Thymus (tissue), 14 donors: ENCODE data around the gene PCDHB13. TPM values are rescaled to one million over a fixed set of nuclear protein-coding genes. Genes with fewer than 3 reads are reported as not detected.
"Not testable (repeated sequence)": the region's sequence is repeated elsewhere in the genome, so short reads cannot be mapped to it uniquely, and the experiment has no call there.

ENCODE experiments used
- DNase-seq, 9 donors: peaks; one replicate each; pipeline ENCODE4 v3.0.0-alpha.2; 2013; ENCODE audit warnings: low spot score in 9 of 9, low read depth in 6 of 9, missing footprints in 1 of 9
- H3K27ac ChIP-seq, 2 donors: one replicate each; pipeline ENCODE4 v1.5.1; 2013; ENCODE audit warnings: control low read depth in 1 of 2, low read depth in 1 of 2, low read length in 1 of 2, mild to moderate bottlenecking in 1 of 2, moderate library complexity in 1 of 2
- H3K27me3 ChIP-seq, 2 donors: one replicate each; pipeline ENCODE4 v1.5.1; 2013; ENCODE audit warnings: low read length in 1 of 2; ENCODE audit not compliant: control insufficient read depth in 2 of 2, insufficient read depth in 1 of 2
- H3K36me3 ChIP-seq, 2 donors: one replicate each; pipeline ENCODE4 v1.5.1; 2013; ENCODE audit warnings: low read length in 1 of 2, mild to moderate bottlenecking in 1 of 2, moderate library complexity in 1 of 2; ENCODE audit not compliant: control insufficient read depth in 2 of 2, insufficient read depth in 2 of 2
- H3K4me1 ChIP-seq, 2 donors: one replicate each; pipeline ENCODE4 v1.5.1; 2013; ENCODE audit warnings: low read length in 2 of 2; ENCODE audit not compliant: control insufficient read depth in 2 of 2, insufficient read depth in 2 of 2
- H3K4me3 ChIP-seq, 2 donors: one replicate each; pipeline ENCODE4 v1.5.1; 2013; ENCODE audit warnings: low read length in 2 of 2, control low read depth in 1 of 2, mild to moderate bottlenecking in 1 of 2
- H3K9me3 ChIP-seq, 2 donors: one replicate each; pipeline ENCODE4 v1.5.1; 2013; ENCODE audit warnings: low read length in 1 of 2, mild to moderate bottlenecking in 1 of 2; ENCODE audit not compliant: control insufficient read depth in 2 of 2, insufficient read depth in 1 of 2
- WGBS: extraction: QIAGEN DNeasy Blood & Tissue Kit; methylation state at CpG from one replicate; pipeline ENCODE4 v1.1.7; 2013; 5-methylcytosine and 5-hydroxymethylcytosine counted together
- long read RNA-seq, 10 donors: transcript quantifications; one replicate each; lab custom pipeline, GENCODE V29; 2026
- polyA plus RNA-seq: library from polyadenylated mRNA; stranded (reverse); fragments of 200-250 nt; gene quantifications from one replicate; pipeline ENCODE4 v1.2.3, GENCODE V29; 2013
- total RNA-seq: library from RNA; stranded (reverse); fragments of 120-200 nt; gene quantifications from one replicate; pipeline ENCODE4 v1.2.4, GENCODE V29; 2013
- donor health status: healthy.

Gene PCDHB13
- total RNA-seq, result 0.14 TPM
- polyA plus RNA-seq, result 0.27 TPM
- long read RNA-seq, donor 1, result 0 reads
- long read RNA-seq, donor 2, result 0 reads
- long read RNA-seq, donor 3, result 0 reads
- long read RNA-seq, donor 4, result 0 reads
- long read RNA-seq, donor 5, full-length matches to known transcripts, result 2 of 2 reads
- long read RNA-seq, donor 5, partial matches to known transcripts, result 0 of 2 reads
- long read RNA-seq, donor 5, other reads (novel, unspliced or antisense), result 0 of 2 reads
- long read RNA-seq, donor 6, result 0 reads
- long read RNA-seq, donor 7, result 0 reads
- long read RNA-seq, donor 8, full-length matches to known transcripts, result 1 of 1 reads
- long read RNA-seq, donor 8, partial matches to known transcripts, result 0 of 1 reads
- long read RNA-seq, donor 8, other reads (novel, unspliced or antisense), result 0 of 1 reads
- long read RNA-seq, donor 9, result 0 reads
- long read RNA-seq, donor 10, result 0 reads

DNA sequence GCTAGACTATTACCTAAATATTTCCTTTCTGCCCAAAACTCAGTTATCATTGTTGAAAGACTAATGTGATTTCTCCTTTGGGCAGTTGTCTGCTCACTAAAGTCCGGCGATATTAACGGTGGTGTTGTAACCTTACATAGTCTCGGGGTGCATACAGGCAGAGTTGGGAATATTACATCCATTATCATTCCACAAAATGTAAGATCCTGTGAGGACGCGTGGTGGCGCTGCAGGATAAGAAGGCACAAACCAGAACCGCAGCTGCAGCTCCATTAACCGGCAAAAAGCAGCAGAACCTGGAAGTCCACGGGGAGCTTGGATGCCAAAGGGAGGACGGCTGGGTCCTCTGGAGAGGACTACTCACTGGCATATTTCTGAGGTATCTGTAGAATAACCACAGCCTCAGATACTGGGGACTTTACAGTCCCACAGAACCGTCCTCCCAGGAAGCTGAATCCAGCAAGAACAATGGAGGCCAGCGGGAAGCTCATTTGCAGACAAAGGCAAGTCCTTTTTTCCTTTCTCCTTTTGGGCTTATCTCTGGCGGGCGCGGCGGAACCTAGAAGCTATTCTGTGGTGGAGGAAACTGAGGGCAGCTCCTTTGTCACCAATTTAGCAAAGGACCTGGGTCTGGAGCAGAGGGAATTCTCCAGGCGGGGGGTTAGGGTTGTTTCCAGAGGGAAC, at the start of gene PCDHB13:
Gene PCDHB13 (plus strand): TSS at position 264 of the 684 bp plus-strand sequence. CDS start 205 bp downstream, at position 469.
- H3K4me3 ChIP-seq, H3K4me1 ChIP-seq, DNase-seq, H3K9me3 ChIP-seq, H3K36me3 ChIP-seq, H3K27ac ChIP-seq: not testable (repeated sequence)
- peaks cover 0 to 42% of the 10 kb centered on the region in 2 donors for H3K27me3 ChIP-seq
- 11% methylated on average over 14 of the region's 18 CpGs for WGBS

DNA sequence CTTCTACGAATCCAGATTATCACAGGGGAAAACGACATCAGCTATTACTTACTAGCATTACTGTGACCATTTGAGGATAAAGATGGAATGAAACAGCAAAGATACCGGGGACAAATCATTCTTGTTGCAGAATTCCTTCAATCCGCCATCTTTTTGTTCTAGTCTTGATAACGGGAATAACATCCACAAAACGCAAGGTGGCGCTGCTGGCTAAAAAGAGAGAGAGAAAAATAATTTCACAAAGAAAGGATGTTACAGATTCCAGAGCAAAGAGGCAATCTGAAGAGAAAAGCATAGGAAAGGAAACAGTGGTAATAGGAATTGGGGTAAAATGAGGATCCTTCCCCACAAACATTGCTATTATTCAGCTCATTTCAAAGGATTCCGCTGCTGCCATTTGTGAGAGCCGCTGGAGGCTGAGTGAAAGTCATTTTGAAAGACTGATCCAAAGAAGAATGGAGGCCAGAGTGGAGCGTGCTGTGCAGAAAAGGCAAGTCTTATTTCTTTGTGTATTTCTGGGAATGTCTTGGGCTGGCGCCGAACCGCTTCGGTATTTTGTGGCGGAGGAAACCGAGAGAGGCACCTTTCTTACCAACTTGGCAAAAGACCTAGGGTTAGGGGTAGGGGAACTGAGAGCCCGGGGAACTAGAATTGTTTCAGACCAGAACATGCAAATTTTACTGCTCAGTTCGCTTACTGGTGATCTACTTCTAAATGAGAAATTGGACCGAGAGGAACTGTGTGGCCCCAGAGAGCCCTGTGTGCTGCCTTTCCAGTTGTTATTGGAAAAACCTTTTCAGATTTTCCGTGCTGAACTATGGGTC, 41.1 kb upstream of the PCDHB13 start, which contains the start of gene PCDHB7:
Gene PCDHB7 (plus strand): TSS at position 264 of the 824 bp plus-strand sequence. CDS start 192 bp downstream, at position 456.
- H3K9me3 ChIP-seq, result peaks cover 6 to 10% of the 10 kb centered on the region in 2 donors
- peak in 1 of 9 donors; percentile 10 for DNase-seq
- H3K27ac ChIP-seq, result no peak within 1 kb of the TSS
- no peaks in the 10 kb centered on the region for H3K36me3 ChIP-seq
- 36% methylated on average over 20 of the region's 20 CpGs for WGBS
- no peaks in the 10 kb centered on the region for H3K4me1 ChIP-seq
- peaks cover 0 to 22% of the 10 kb centered on the region in 2 donors for H3K27me3 ChIP-seq
- H3K4me3 ChIP-seq, result no peak within 1 kb of the TSS

DNA sequence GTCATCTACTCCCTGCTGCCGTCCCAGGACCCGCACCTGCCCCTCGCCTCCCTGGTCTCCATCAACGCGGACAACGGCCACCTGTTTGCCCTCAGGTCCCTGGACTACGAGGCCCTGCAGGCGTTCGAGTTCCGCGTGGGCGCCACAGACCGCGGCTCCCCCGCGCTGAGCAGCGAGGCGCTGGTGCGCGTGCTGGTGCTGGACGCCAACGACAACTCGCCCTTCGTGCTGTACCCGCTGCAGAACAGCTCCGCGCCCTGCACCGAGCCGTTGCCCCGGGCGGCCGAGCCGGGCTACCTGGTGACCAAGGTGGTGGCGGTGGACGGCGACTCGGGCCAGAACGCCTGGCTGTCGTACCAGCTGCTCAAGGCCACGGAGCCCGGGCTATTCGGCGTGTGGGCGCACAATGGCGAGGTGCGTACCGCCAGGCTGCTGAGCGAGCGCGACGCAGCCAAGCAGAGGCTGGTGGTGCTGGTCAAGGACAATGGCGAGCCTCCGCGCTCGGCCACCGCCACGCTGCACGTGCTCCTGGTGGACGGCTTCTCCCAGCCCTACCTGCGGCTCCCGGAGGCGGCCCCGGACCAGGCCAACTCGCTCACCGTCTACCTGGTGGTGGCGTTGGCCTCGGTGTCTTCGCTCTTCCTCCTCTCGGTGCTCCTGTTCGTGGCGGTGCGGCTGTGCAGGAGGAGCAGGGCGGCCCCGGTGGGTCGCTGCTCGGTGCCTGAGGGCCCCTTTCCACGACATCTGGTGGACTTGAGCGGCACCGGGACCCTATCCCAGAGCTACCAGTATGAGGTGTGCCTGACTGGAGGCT, 39.2 kb upstream of the PCDHB13 start:
- H3K4me3 ChIP-seq, H3K9me3 ChIP-seq, H3K36me3 ChIP-seq, DNase-seq, H3K4me1 ChIP-seq, H3K27ac ChIP-seq: not testable (repeated sequence)
- WGBS, result 54% methylated on average over 75 of the region's 79 CpGs
- peaks cover 0 to 26% of the 10 kb centered on the region in 2 donors for H3K27me3 ChIP-seq

DNA sequence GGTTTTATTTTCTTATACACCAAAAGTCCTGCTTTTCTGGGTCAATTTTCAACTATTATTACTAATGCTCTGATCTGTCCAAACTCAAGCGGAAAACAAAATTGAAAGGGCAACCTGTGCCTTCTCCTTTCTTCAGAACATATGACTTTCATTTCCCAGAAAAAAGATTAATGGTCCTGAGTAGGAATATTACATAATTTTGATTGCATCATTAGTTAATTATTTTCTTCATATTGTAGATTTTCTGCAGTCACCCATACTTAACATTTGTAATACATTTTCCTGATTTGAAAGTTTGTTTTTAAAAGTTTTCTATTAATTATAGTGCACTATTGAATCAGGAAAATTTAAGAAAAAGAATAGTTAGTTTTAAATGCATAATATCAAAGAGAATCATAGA, 37.8 kb upstream of the PCDHB13 start:
- Histone ChIP-seq H3K9me3 (peaks cover 6 to 10% of the 10 kb centered on the region in 2 donors), H3K27ac (no peak overlapping the region), H3K4me3 (no peak overlapping the region), H3K27me3 (peaks cover 0 to 31% of the 10 kb centered on the region in 2 donors), H3K4me1 (no peaks in the 10 kb centered on the region), H3K36me3 (no peaks in the 10 kb centered on the region)
- WGBS, result 73% methylated on average over 1 of the region's 1 CpG
- DNase-seq, result no peak

DNA sequence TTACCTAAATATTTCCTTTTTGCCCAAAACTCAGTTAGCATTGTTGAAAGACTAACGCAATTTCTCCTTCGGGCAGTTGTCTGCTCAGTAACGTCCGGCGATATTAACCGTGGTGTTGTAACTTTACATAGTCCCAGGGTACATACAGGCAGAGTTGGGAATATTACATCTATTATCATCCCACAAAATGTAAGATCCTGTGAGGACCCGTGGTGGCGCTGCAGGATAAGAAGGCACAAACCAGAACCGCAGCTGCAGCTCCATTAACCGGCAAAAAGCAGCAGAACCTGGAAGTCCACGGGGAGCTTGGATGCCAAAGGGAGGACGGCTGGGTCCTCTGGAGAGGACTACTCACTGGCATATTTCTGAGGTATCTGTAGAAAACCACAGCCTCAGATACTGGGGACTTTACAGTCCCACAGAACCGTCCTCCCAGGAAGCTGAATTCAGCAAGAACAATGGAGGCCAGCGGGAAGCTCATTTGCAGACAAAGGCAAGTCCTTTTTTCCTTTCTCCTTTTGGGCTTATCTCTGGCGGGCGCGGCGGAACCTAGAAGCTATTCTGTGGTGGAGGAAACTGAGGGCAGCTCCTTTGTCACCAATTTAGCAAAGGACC, 36.0 kb upstream of the PCDHB13 start, which contains the start of gene PCDHB8:
Gene PCDHB8 (plus strand): TSS at position 214 of the 615 bp plus-strand sequence. CDS start 245 bp downstream, at position 459.
- not testable (repeated sequence) for H3K27ac ChIP-seq, DNase-seq, H3K9me3 ChIP-seq, H3K4me3 ChIP-seq, H3K4me1 ChIP-seq, H3K36me3 ChIP-seq
- peaks cover 0 to 35% of the 10 kb centered on the region in 2 donors for H3K27me3 ChIP-seq
- 31% methylated on average over 14 of the region's 18 CpGs for WGBS

DNA sequence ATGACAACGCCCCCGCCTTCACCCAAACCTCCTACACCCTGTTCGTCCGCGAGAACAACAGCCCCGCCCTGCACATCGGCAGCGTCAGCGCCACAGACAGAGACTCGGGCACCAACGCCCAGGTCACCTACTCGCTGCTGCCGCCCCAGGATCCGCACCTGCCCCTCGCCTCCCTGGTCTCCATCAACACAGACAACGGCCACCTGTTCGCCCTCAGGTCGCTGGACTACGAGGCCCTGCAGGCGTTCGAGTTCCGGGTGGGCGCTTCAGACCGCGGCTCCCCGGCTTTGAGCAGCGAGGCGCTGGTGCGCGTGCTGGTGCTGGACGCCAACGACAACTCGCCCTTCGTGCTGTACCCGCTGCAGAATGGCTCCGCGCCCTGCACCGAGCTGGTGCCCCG, 34.3 kb upstream of the PCDHB13 start:
- not testable (repeated sequence) for DNase-seq, H3K36me3 ChIP-seq, H3K9me3 ChIP-seq, H3K4me1 ChIP-seq, H3K27ac ChIP-seq, H3K4me3 ChIP-seq
- H3K27me3 ChIP-seq, result peaks cover 0 to 31% of the 10 kb centered on the region in 2 donors
- WGBS, result 50% methylated on average over 35 of the region's 39 CpGs

DNA sequence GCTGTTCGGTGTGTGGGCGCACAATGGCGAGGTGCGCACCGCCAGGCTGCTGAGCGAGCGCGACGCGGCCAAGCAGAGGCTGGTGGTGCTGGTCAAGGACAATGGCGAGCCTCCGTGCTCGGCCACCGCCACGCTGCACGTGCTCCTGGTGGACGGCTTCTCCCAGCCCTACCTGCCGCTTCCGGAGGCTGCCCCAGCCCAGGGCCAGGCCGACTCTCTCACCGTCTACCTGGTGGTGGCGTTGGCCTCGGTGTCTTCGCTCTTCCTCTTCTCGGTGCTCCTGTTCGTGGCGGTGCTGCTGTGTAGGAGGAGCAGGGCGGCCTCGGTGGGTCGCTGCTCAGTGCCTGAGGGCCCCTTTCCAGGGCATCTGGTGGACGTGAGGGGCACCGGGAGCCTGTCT, 33.8 kb upstream of the PCDHB13 start:
- WGBS, result 40% methylated on average over 25 of the region's 32 CpGs
- H3K27me3 ChIP-seq, result peaks cover 0 to 33% of the 10 kb centered on the region in 2 donors
- H3K4me3 ChIP-seq, H3K9me3 ChIP-seq, DNase-seq, H3K4me1 ChIP-seq, H3K36me3 ChIP-seq, H3K27ac ChIP-seq: not testable (repeated sequence)

DNA sequence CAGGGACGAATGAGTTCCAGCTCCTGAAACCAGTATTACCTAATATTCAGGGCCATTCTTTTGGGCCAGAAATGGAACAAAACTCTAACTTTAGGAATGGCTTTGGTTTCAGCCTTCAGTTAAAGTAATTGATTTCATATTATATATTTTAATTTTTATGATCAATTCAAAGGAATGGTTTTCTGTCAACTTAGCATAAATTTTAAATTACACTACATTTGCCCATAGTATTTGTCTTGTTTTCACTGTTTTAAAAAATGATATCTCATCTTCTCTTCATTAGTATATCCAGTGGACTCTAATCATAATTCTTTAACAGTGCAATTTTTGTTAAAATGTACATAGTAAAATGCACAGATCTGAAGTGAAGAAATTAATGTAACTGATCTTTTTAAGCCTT, 33.4 kb upstream of the PCDHB13 start:
- no peak overlapping the region for H3K4me3 ChIP-seq
- peaks cover 2 to 6% of the 10 kb centered on the region in 2 donors for H3K9me3 ChIP-seq
- no peaks in the 10 kb centered on the region for H3K4me1 ChIP-seq
- peaks cover 0 to 32% of the 10 kb centered on the region in 2 donors for H3K27me3 ChIP-seq
- DNase-seq, result no peak
- WGBS, result 44% methylated on average over 1 of the region's 1 CpG
- no peaks in the 10 kb centered on the region for H3K36me3 ChIP-seq
- no peak overlapping the region for H3K27ac ChIP-seq
